Measurements from ENCODE around the gene GLDN. TPM values are rescaled to one million over a fixed set of nuclear protein-coding genes. Genes with fewer than 3 reads are reported as not detected.

The GLDN gene
- total RNA-seq, 1 experiment from 2014 or later, result 1.3 TPM

DNA sequence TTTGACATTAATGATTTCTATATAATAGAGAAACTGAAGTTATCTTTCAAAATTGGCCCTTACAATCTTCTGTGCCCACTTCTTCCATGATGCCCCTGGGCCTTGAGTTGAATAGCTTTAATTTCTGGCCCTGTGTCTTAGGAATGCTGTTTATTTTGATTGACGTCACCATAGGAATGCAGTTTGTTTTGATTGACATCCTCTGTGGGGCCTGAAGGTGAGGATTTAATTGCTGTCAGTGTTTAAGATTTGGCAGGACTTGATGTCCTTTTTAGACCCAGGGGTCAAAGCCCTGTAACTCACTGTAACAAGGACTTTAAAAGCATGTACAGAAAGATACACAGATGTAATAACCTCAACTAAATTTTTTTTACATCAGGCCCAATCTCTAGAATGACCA is 83.3 kb downstream of the GLDN start:
- no peak overlapping the region for H2BK15ac ChIP-seq (ENCODE audit: low read depth, low read length)
- no peak overlapping the region for H2BK12ac ChIP-seq (ENCODE audit: insufficient read length, low read depth, low read length)
- H2BK5ac ChIP-seq (ENCODE audit: insufficient read length, low read length), result no peak overlapping the region
- no peak overlapping the region for H3K27ac ChIP-seq (ENCODE audit: insufficient read length, low read depth, low read length)
- H4K20me1 ChIP-seq (ENCODE audit: control insufficient read depth, insufficient read depth, insufficient read length), result no peaks in the 10 kb centered on the region
- H3K18ac ChIP-seq (ENCODE audit: insufficient read length, low read depth, low read length), result no peak overlapping the region
- no peak overlapping the region for H2AFZ ChIP-seq (ENCODE audit: low read length)
- H3K23me2 ChIP-seq (ENCODE audit: insufficient read length, low read depth, low read length, poor library complexity, severe bottlenecking), result no peaks in the 10 kb centered on the region
- no peak overlapping the region for H3K9ac ChIP-seq (ENCODE audit: extremely low read depth, insufficient read length, low read length)
- H3K9me3 ChIP-seq (ENCODE audit: control insufficient read depth, low read depth, low read length), result no peaks in the 10 kb centered on the region
- no peak overlapping the region for H4K91ac ChIP-seq (ENCODE audit: insufficient read length, low read depth, low read length)
- H4K8ac ChIP-seq (replicated peaks; ENCODE audit: insufficient read length, low read depth, low read length), result no peak overlapping the region
- no peak for TF ChIP-seq CTCF (conservative IDR thresholded peaks at IDR 0.05)
- no peak overlapping the region for H4K5ac ChIP-seq (ENCODE audit: insufficient read length, low read depth, low read length)
- no peaks in the 10 kb centered on the region for H3K79me2 ChIP-seq (ENCODE audit: insufficient read depth, low read length)
- H3K4me1 ChIP-seq (ENCODE audit: insufficient read depth, low read length), result no peaks in the 10 kb centered on the region
- Mint-ChIP-seq H3K27ac (no peak overlapping the region), H3K27me3 (ENCODE audit: low read depth) (no peaks in the 10 kb centered on the region), H3K4me1 (peaks cover 12 to 17% of the 10 kb centered on the region in 2 experiments), H3K9me3 (peaks cover 7 to 8% of the 10 kb centered on the region in 2 experiments; a peak in 3 of 5 replicates), H3K4me3 (no peak overlapping the region), H3K36me3 (ENCODE audit: insufficient read depth in 1 of 3, low read depth in 3 of 3) (peaks cover 0 to 14% (median 5%) of the 10 kb centered on the region in 3 experiments; a peak in 4 of 7 replicates)
- no peak for DNase-seq
- H3K56ac ChIP-seq (ENCODE audit: insufficient read length, low read depth, low read length), result no peak overlapping the region
- no peak overlapping the region for H2BK20ac ChIP-seq (ENCODE audit: low read depth, low read length, poor library complexity, severe bottlenecking)
- H3K4ac ChIP-seq (ENCODE audit: low read depth, low read length), result no peak overlapping the region
- H3K23ac ChIP-seq (ENCODE audit: insufficient read length, low read depth, low read length), result no peak overlapping the region
- H3K79me1 ChIP-seq (ENCODE audit: insufficient read depth, low read depth, low read length, poor library complexity, severe bottlenecking), result no peaks in the 10 kb centered on the region
- no peaks in the 10 kb centered on the region for H3K27me3 ChIP-seq (ENCODE audit: insufficient read depth, low read length)
- H3K14ac ChIP-seq (ENCODE audit: insufficient read depth, low read length), result no peak overlapping the region
- no peak overlapping the region for H3T11ph ChIP-seq (ENCODE audit: low read length)
- no peak overlapping the region for H2AK5ac ChIP-seq (ENCODE audit: insufficient read length, low read length)
- WGBS (ENCODE audit: extremely low coverage, insufficient read length, low lambda C conversion rate), result no CpG with 5 or more reads among the region's 1 CpG
- no peak overlapping the region for H3K4me2 ChIP-seq (ENCODE audit: insufficient read depth, insufficient read length, low read length)
- H2BK120ac ChIP-seq (ENCODE audit: low read depth, low read length, poor library complexity, severe bottlenecking), result no peak overlapping the region
